ENCODE data around the gene TMEM45A. TPM values are rescaled to one million over a fixed set of nuclear protein-coding genes. Genes with fewer than 3 reads are reported as not detected.
"Not testable (repeated sequence)": the region's sequence is repeated elsewhere in the genome, so short reads cannot be mapped to it uniquely, and the experiment has no call there.

TMEM45A gene
- total RNA-seq, 1 donor from 2014 or later: 62.7 TPM

DNA sequence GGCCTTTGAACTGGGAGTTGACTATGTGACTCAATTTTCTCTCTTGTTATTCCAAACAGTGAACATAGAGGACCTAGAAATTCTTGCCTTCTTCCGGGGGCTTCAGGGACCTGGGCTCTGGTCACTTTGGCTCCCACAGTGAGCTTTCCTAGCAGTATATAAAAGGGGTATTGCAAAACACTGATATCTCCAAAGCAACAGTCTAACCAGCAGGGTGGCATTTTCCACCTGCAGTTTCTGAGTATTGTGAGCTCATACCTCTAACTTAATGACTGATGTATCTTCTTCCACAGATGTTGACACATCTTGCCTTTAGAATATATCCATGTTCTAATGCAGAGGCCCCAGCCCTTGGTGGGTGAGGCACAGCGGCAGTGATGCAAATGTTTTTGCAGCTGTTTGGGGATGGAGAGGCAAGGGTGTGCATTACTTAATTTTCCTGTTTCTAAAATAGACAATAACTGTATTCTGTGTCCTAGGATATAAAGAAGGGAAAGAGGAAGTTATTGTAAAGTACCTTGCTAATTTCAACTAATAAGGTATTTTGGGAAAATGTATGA lies 71.3 kb downstream of the TMEM45A start:
- ATAC-seq: peak; percentile 32

DNA sequence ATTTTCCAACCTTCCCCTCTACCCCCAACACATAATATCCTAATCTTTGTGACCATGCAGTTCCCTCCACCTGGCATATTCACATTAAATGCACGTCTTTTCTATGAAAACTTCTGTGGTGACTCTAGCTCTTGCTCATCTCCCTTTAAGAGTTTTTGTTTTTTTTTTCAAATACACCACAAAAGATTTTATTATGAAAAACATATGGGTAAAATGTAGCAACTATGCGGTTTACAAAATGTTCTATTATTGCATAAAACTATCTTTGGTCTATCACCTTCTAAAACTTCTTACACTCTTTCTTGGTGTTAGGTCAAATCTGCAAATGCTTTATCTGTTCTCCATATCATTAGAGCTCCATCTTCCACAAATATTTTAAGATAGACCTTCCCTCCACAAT lies 78.4 kb downstream of the TMEM45A start:
- ATAC-seq: no peak
- DNase-seq (ENCODE audit: low spot score): no peak

More for the DNA sequence above, 71.3 kb downstream of the TMEM45A start:
- DNase-seq (ENCODE audit: low spot score): no peak

DNA sequence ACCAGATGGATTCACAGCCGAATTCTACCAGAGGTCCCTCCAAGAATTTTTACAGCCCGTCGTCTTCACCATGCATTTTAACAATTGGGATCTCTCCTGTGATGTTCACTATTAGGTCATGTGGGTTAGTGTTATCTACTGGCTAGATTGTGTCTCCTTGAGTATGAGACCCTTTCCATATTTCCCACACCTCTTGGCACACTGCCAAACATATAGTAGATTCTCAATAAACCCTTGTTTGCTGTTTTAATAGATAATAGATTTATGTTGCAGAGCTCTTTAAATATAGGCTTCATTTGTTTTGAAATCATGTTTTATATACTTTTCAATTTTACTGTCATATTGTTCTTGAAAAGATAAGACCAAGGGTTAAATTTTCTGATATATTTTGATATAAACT lies 82.1 kb downstream of the TMEM45A start:
- DNase-seq (ENCODE audit: low spot score) (no peak), ATAC-seq (no peak)

DNA sequence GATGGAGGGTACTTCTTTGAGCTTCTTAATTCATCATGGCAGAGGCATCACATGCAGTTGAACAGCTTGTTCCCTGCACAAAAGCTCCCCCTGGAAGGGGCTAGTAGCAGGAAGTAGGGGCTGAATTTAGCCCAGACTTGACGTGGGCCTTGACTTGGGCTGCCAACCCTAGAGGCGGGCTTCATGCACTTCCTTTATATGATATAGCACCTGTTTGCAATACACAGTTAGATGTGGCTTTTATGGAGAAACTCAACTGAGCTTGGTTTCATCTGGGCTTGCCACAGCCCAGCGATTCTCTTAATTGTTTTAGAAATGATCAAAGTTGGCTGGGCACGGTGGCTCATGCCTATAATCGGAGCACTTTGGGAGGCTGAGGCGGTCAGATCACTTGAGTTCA lies 83.3 kb downstream of the TMEM45A start:
- DNase-seq (ENCODE audit: low spot score): no peak
- no peak for ATAC-seq

DNA sequence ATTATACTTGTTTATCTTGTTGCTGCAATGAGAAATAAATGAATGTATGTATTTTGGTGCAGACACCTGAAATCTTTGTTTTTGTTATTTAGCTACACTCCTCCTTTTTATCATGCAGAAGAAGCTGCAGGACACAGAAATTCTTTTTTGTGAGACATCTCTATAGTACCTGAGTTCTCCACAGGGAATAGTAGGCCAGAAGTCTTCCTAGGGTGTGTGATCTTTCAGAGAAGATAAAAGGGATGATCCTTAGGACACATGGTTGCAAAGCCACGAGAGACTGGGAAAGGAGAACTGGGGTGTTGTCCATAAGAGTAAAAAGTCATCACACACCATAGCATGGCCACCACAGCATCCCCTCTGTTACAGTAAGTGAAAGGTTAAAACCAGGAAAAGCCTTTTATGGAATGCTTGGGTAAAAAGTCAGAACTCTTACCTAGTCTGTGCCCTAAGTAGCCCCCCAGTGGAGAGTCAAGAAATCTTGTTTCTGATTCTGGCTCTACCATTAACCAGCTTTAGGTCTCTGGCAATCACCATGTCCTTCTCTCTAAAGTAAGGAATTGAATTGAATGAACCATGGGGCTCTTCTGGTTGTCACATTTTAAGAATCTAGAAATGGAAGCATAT lies 85.1 kb downstream of the TMEM45A start:
- no peak for DNase-seq (ENCODE audit: low spot score)
- ATAC-seq: no peak

DNA sequence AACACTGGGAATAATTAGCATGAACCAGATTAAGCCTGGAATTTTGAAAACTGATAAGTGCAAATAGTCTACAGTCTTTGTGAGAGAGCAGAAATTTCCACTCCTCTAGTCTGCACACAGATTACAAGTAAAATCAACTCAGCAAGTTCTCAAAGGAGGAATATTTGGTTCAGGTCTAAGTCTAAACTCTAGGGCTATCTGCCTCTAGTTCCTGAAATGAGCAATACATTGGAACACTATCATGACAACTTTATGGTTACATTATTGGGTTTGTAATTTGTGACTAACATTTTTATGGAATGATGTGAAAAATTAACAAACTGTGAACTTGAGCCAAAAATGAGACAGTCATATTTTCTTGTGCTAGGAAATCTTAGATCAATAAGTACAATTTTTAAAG lies 86.2 kb downstream of the TMEM45A start:
- DNase-seq (ENCODE audit: low spot score) (no peak), ATAC-seq (peak; percentile 15)

DNA sequence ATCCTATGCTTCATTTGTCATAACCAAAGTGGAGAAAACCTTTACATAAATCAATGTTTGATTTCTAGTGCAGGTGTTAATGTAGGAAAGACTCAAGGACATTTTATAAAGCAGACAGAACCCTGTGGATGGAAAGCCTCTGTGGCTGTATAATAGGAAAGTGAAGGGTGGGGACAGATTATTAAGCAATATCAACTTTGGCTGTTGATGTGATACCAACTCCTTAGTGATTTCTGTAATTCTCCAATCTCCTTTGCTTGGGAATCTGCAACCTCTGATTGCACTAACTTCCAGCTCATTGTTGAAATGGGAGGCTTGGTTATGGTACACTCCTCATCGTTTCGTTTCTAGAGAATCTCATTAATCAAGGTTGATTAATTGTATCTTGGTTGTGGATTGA lies 87.7 kb downstream of the TMEM45A start:
- ATAC-seq (no peak), DNase-seq (ENCODE audit: low spot score) (no peak)

DNA sequence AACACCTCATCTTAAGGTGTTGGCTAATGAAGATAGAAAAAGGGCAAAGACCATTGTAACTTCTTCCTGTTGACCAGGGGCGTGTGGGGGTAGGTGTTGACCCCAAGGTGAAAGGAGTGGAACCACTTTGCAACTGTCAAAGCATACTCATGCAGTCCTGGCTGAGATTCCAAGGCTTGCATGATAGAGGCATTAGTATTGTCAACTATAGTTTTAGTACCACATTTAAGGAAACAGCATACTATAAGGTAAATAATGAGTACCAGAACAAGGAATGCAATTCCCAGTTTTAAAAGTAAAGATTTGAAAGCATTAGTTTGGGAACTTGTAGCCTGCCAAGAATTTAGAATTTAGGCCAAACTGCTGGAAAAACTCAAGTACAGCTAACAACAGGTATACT lies 89.2 kb downstream of the TMEM45A start:
- no peak for DNase-seq (ENCODE audit: low spot score)
- no peak for ATAC-seq

DNA sequence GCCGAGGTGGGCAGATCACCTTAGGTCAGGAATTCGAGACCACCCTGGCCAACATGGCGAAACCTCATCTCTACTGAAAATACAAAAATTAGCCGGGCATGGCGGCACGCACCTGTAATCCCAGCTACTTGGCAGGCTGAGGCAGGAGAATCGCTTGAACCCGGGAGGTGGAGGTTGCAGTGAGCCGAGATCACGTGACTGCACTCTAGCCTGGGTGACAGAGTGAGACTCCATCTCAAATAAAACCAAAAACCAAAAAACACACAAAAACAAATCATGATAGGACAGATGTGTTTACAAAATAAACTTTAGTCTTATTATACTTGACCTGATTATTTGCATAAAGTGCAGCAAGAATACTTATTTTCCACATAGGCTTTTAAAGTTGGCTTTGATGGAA lies 89.7 kb downstream of the TMEM45A start:
- DNase-seq (ENCODE audit: low spot score); ATAC-seq: not testable (repeated sequence)

DNA sequence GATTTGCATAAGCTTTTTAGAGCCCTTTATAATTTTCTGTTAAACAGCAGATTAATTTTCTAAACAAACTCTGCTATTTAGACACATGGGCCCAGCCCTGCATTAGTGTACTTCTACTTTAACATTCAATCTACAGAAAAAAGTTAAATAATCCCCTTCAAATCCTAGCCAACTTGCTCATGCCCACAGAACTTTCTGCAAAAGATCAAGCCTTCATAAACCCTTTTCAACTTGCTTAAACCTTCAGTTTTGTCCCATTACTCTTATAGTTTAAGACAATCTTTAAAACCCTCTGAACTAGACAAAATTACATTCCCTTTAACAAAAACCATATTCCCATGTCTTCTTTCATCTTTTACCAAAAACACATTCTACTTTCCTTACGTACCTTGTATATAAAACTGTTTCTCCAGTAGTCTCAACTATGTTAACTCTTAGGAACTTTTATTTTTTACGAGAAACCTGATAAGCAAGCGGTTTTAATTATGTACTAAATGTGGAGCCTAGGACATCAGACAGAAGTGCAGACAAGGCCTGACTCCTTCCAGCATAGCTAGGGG lies 91.8 kb downstream of the TMEM45A start:
- DNase-seq (ENCODE audit: low spot score): no peak
- no peak for ATAC-seq

DNA sequence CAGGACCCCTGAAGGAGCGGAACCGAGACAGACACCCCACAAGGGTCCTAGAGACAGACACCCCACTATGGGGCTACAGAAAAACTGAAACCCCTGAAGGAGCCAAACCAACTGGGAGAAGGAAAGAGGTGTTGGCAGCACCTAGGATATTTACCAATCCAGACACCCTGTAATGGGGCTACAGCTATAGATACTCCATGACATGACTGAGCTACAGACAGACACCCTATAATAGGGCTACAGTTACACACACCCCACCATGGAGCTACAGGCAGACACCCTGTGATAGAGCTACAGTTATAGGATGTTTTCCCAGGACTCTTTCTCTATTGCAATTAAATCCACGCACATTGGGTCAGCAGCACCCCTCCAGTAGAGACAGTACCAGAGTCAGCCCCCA lies 94.4 kb downstream of the TMEM45A start:
- ATAC-seq (no peak), DNase-seq (ENCODE audit: low spot score) (no peak)

DNA sequence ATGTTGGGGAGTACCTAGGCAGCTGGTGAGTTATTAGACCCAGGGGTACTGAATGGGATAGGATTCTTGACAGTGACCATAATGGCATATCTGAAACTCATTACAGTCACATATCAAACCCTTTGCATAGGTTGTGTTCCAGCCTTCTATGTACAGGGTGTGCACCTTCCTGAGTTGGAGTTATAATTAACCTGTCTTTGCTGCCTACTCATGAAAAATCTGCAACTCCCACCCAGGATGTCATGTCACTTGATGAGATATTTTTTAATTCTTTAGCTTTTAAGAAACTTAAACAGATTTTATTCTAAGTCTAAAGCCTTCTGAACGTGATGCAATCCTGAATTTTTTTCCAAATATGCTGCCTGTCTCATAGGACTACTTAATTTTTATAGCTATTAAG lies 95.8 kb downstream of the TMEM45A start:
- ATAC-seq (no peak), DNase-seq (ENCODE audit: low spot score) (no peak)

DNA sequence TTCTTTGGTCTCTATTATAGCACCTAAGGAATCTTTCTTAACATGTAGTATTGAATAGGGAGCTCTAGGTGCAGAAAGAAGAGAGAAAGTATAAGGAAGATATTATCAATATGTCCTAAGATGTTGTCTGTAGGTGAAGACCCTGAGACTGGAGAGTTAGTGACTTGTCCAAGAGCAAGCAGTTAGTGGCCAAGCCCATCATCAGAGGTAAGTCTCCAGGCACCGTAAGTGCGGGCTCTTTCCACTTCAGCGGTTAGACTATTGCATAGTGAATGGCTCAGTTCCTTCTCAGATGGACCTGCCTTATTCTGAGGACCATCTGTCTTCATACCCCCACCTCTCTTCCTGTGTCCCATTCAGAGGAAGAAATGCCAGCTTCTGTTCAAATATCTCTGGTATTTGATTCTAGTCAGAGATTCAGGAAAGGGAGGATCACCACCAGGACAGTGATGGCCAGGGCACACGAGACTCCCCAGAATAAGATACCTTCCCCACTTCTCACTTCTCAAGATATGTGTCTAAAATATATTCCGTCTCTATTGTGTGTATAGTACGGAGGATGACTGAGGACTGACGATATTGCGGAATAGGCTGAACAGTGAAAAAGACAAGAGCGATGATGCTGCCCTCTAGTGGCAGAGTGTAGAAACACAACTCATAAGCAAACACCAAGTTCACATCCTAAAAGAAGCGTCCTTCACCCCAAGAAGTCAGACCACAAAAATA lies 97.9 kb downstream of the TMEM45A start:
- DNase-seq (ENCODE audit: low spot score) (peak; percentile 72), ATAC-seq (peak; percentile 96)

DNA sequence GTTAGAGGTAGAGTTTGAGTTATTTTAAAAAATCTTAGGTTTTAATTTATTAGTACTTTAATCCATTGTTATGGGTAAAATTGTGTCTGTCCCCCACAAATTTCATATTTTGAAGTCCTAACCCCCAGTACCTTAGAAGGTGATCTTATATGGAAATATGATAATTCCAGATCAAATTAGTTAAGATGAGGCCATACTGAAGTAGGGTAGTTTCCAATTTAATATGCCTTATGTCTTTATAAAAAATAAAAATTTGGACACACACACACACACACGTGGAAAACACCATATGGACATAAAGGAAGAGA lies 98.4 kb downstream of the TMEM45A start:
- DNase-seq (ENCODE audit: low spot score) (no peak), ATAC-seq (no peak)

DNA sequence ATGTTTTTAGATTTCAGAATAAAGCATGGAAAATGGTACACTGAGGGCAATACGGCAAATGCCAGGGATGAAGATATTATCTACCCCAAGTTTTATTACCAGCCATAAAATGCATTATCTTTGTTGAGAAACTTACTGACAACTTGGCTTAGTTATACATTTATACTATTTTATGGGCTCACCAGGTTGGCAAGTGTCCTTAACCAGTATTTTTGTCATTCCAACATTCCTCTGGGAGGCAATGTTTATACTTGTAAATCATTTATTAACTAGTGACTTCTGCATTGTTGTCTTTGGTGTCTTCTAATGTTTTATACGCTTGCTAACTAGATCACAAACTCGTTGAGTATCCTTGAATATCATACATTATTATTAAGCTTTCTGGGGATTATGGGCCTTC lies 99.0 kb downstream of the TMEM45A start:
- ATAC-seq (peak; percentile 77), DNase-seq (ENCODE audit: low spot score) (no peak)

DNA sequence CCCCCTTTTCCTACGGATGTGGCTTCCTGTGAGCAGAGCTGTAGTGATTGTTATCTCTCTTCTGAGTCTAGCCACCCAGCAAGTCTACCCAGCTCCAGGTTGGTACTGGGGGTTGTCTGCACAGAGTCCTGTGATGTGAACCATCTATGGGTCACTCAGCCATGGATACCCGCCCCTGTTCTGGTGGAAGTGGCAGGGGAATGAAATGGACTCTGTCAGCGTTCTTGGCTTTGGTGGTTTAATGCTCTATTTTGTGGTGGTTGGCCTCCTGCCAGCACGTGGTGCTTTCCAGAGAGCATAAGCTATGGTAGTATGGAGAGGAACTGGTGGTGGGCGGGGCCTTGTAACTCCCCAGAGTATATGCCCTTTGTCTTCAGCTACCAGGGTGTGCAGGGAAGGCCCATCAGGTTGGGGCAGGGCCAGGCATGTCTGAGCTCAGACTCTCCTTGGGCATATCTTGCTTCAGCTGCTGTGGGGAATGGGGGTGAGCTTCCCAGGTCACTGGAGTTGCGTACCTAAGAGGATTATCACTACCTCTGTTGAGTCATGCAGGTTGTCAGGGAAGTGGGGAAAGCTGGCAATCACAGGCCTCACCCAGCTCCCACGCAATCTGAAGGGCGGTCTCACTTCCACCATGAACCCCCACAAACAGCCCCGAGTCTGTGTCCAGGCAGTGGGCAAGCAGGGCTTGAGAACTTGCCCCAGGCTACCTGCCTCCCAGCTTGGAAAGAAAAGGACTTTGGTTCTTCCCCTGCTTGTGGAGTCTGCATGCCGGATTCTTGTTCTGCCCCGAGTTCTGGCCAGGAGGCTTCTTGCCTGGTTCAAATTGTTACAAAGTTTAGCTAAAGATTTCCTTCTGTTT lies 108.0 kb downstream of the TMEM45A start:
- DNase-seq (ENCODE audit: low spot score) (no peak), ATAC-seq (no peak)

DNA sequence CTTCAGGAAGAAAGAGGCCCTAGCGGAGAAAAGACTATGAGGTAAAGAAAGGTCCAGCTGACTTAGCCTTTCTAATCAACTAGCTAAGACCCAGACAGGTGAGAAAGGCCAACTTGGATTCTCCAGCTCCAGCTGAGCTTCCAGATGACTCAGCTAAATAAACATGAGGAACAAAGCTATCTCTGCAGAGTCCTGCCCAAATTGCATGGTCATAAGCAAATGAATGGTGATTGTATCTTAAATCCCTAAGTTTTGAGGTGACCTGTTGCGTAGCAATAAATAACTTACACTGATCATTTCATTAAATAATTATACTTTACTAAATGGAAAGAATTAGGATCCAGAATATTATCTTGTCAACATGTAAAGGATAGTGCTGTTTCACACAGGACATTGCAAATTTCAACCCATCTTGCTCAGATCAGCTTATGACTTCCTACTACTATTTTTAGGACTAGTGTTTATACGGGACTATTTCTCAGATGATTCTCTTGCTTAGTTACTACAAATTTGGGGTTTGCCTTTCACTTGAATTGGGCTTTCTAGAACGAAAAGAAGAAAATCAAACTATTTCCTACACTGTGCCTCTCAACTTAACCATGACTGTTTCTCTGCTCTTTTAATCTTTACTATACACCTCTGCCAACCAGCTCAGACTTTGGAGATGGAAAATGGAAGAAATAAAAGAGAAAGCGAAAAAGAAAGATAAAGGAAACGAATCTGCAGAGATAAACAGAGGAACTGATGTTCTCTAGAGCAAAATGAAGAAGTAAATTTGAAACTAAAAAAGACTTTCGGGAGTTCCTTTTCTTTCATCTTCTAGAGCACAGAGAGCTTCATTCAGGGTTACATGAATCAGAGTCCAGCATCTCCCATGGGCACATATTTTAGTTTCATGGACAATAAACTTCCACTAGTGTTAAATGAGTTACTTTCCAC lies 110.4 kb downstream of the TMEM45A start:
- DNase-seq (ENCODE audit: low spot score): no peak
- ATAC-seq: peak; percentile 88

DNA sequence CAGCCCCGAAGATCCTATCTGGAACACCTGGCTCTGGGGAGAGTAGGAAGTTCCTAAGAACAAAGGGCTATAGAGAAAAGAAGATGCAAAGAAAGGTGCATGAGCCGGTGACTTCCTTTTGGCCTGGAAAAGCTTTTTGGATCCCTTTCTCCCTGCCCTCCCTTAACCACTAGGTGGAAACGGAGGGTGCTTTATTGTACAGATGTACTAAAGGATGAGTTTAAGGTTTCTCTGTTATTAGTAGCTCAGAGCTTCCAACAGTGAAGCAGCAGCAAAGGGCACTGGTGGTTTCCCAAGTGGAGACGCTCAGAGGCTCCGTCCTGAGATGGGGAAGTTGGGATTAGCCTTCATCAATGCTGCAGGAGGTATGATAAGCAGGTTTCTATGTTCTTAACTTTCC lies 111.0 kb downstream of the TMEM45A start:
- DNase-seq (ENCODE audit: low spot score): no peak
- peak; percentile 80 for ATAC-seq

DNA sequence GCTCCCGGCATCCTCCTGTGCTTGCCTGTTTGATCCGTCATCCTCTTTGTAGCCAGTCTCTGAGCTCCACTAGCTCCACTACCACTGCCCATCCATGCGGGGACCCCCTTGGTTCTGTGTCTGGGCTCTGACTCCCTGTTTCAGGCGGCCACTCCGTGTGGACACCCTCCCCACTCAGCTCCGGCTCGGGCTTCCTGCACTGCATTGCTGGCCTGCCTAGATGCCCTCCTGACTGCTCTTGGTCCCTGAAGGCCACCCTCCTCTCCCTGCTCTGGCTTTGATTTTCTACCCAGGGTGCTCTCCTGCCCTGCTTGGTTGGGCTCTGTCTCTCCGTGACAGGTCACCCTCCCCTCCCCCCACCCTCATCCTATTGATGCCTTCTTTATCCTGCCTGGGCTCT lies 112.9 kb downstream of the TMEM45A start:
- DNase-seq (ENCODE audit: low spot score) (no peak), ATAC-seq (peak; percentile 69)

DNA sequence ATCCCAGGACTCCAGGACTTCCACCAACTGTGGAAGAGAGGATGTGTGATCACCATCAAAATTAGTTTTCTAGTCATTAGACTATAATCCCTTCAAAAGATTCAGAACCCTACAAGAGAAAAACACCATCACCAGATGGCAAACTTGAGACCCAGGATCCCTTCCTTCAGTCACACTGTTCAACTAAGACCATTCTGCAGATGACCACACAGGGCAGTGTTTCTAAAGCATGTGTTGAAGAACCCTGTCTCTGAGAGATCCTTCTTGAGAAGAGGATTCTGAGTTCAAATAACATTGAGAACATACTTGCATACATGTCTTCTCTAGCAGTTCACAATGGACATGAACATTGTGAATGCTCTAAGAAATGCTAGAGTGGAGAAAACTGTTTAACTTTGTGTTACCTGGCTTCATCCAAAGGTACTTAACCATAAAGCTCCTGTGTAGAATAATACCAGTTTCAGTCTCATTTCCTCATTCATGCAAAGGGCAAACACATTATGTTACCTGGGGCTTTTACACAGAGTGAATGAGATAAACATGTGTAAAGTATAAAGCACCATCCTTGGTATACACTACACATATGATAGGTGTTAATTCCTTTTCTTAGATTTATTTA lies 114.6 kb downstream of the TMEM45A start:
- no peak for ATAC-seq
- no peak for DNase-seq (ENCODE audit: low spot score)
